HFFc6 (cell line): Measurements from ENCODE around the gene CERK. TPM values are rescaled to one million over a fixed set of nuclear protein-coding genes. Genes with fewer than 3 reads are reported as not detected.
A peak's percentile ranks its signal among the peaks of the same experiment; 100 is the strongest.

Source experiments
- DNase-seq: peaks from one replicate; pipeline ENCODE4 v3.0.0-alpha.2; 2018
- H3K27ac Mint-ChIP-seq: 2 replicates; pipeline ENCODE4 v1.8.0; 2020; ENCODE audit warnings: mild to moderate bottlenecking, mixed read lengths
- H3K27me3 Mint-ChIP-seq: 2 replicates; pipeline ENCODE4 v1.8.0; 2021; ENCODE audit warnings: mild to moderate bottlenecking, moderate library complexity, mixed read lengths; ENCODE audit not compliant: insufficient read depth
- H3K36me3 Mint-ChIP-seq: 2 replicates; pipeline ENCODE4 v1.8.0; 2021; ENCODE audit warnings: low read depth, mixed read lengths
- H3K4me1 Mint-ChIP-seq: 2 replicates; pipeline ENCODE4 v1.8.0; 2020; ENCODE audit warnings: low read depth, mixed read lengths
- H3K4me3 Mint-ChIP-seq: 2 replicates; pipeline ENCODE4 v1.8.0; 2020; ENCODE audit warnings: mild to moderate bottlenecking, moderate library complexity, mixed read lengths
- H3K9me3 Mint-ChIP-seq: 2 replicates; pipeline ENCODE4 v1.8.0; 2020; ENCODE audit warnings: mild to moderate bottlenecking, mixed read lengths
- CTCF ChIP-seq: fragments of 200-600 bp; sonication (generic); IDR thresholded peaks from 2 replicates; pipeline ENCODE4 v1.5.0; 2021; ENCODE audit warnings: antibody characterized with exemption, mild to moderate bottlenecking
- total RNA-seq, 6 experiments: library from RNA; stranded (reverse); fragmentation: NEBNext Ultra II Directional; extraction: Animal tissue kit (Norgen Biotek cat#: 25700); gene quantifications; 2 replicates in 1 of 6; 3 replicates in 5 of 6; pipeline ENCODE4 v1.2.3, GENCODE V29; 2021

The CERK gene
- total RNA-seq, 6 experiments from 2014 or later, result 49.1 to 54.8 (median 52.0) TPM

DNA sequence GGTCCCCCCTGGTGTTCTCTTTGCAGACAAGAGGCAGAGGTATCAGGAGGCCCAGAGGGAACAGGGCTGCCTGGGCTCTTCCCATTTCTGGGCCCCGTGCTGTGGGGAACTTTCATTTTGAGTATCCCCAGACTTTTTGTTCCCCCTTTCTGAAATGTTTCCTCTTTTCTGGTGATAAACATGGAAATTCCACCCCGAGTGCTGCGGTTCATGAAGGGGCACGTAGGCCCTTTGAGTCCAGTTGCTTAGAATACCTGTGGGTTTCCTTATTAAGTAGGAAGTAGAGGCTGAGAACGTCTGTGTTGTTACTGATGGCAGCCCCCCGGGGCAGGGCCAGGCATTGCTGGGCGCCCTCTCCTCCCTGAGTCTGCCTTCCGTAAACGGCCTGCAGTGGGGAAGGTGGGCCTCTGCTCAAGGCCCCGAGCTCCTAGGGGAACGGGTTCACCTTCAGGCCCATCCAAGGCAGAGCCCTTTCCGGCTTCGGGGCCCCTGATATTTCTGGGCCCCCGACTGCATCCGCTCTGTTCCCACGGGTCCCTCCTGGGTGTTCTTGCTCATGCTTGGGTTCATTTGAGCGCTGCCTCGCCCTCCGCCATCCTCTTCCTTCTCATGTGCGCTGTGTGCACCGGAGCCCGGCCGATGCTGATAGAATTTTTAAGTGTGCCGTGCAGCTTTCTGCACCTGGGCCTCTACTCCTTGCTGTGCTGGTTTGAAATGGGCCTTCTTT, 36.4 kb upstream of the CERK start:
- no peak overlapping the region for H3K4me3 Mint-ChIP-seq
- TF ChIP-seq CTCF, result no peak
- peak overlapping the region; percentile 72 for H3K27ac Mint-ChIP-seq
- DNase-seq, result no peak
- H3K36me3 Mint-ChIP-seq, result no peaks in the 10 kb centered on the region
- no peaks in the 10 kb centered on the region for H3K9me3 Mint-ChIP-seq
- H3K4me1 Mint-ChIP-seq, result peaks cover 21% of the 10 kb centered on the region
- H3K27me3 Mint-ChIP-seq, result peaks cover 2% of the 10 kb centered on the region

- Mint-ChIP-seq H3K27me3 (peaks cover 2% of the 10 kb centered on the region), H3K4me1 (peaks cover 21% of the 10 kb centered on the region), H3K36me3 (no peaks in the 10 kb centered on the region), H3K27ac (no peak overlapping the region), H3K9me3 (no peaks in the 10 kb centered on the region), H3K4me3 (no peak overlapping the region)
- TF ChIP-seq CTCF, result no peak
- DNase-seq, result no peak
Measured at GRCh38 chr22:46773076-46773475, 35.0 kb upstream of the CERK start.

DNA sequence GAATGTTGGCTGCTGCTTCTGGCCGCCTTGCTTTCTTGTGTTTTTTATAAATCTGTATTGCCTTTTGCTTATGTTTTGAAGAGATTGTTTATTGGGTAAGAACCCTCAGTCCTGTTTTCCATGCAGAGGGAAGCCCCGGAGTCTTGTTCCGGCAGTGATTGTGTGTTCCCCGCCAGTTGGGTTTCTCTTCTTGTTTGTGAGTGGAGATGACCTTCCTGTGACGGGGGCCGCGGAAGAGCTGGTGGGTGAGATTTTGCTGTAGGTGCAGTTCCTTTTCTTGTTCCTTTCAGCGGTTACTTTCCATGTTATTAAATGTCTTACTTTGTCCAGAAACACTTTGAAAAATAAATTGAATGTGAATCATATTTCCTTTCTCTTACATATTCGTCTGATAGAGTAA, 32.7 kb upstream of the CERK start:
- Mint-ChIP-seq H3K4me1 (peaks cover 34% of the 10 kb centered on the region), H3K4me3 (no peak overlapping the region), H3K27ac (no peak overlapping the region), H3K27me3 (peaks cover under 1% of the 10 kb centered on the region), H3K9me3 (no peaks in the 10 kb centered on the region), H3K36me3 (no peaks in the 10 kb centered on the region)
- TF ChIP-seq CTCF, result no peak
- DNase-seq, result no peak

GRCh38 chr22:46770151-46770641, 32.1 kb upstream of the CERK start:
- Mint-ChIP-seq H3K36me3 (no peaks in the 10 kb centered on the region), H3K9me3 (no peaks in the 10 kb centered on the region), H3K4me1 (peaks cover 30% of the 10 kb centered on the region), H3K27ac (no peak overlapping the region), H3K27me3 (no peaks in the 10 kb centered on the region; the same call in none of the 2 replicates), H3K4me3 (no peak overlapping the region)
- no peak for DNase-seq
- no peak for TF ChIP-seq CTCF

- Mint-ChIP-seq H3K9me3 (no peaks in the 10 kb centered on the region), H3K4me1 (peaks cover 25% of the 10 kb centered on the region), H3K36me3 (no peaks in the 10 kb centered on the region), H3K4me3 (no peak overlapping the region), H3K27ac (no peak overlapping the region), H3K27me3 (no peaks in the 10 kb centered on the region; the same call in none of the 2 replicates)
- no peak for DNase-seq
- no peak for TF ChIP-seq CTCF
Measured at GRCh38 chr22:46769706-46770105, 31.7 kb upstream of the CERK start.
